ENCODE results near the gene TGM5.
"Not testable (repeated sequence)": the region's sequence is repeated elsewhere in the genome, so short reads cannot be mapped to it uniquely, and the experiment has no call there.

Gene TGM5

DNA sequence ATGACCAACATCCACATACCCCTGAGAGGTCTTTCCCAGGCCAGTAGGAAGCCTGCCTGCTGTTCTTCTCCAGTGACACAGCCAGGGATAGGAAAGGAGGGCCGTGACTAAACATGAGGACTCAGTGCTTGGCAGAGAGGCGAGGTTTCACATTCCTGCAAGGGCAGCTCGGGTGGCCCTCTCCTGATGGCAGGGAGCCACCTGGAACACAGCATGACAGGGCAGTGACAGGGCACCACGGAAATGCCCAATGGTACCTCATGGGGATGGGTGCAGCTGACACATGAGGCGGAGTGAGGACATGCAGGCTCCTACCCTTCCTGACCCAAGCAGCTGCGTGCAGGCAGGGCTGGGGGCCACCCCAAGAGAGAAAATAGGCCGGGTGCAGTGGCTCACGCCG, 7.4 kb upstream of the TGM5 start:
- DNase-seq: no peak

- no peak for DNase-seq
Observed at GRCh38 chr15:43273243-43273642, 6.5 kb upstream of the TGM5 start.

GRCh38 chr15:43271908-43272307, 5.2 kb upstream of the TGM5 start:
- DNase-seq: not testable (repeated sequence)

DNA sequence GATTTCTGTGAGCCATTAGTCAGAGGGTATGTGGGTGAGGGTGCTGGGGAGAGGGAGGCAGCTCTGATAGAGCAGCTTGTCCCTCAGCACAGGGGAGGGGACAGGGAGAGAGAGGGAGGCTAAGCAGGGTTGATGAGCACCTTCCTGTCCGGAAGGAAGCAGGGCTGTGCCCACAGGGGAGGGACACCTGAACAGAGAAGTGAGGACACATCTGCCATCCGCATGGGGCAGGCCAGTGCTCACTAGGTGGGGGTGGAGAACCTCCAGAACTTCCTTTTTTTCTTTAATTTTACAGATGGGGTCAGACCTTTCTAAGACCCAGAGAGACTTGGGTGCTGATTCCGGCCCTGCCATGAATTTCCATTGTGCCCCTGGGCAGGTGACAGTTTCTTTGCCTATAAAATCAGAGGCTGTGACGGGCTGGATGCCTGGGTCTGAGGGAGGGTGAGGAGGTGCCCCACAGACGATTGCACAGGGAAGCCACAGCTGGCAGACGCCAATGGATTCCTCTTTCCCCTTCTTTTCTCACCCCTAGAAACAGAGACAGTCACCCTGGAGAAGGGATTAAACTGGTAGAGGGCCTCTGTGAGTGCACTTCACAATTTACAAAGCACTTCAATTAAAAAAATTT, 4.1 kb upstream of the TGM5 start:
- DNase-seq: no peak

DNA sequence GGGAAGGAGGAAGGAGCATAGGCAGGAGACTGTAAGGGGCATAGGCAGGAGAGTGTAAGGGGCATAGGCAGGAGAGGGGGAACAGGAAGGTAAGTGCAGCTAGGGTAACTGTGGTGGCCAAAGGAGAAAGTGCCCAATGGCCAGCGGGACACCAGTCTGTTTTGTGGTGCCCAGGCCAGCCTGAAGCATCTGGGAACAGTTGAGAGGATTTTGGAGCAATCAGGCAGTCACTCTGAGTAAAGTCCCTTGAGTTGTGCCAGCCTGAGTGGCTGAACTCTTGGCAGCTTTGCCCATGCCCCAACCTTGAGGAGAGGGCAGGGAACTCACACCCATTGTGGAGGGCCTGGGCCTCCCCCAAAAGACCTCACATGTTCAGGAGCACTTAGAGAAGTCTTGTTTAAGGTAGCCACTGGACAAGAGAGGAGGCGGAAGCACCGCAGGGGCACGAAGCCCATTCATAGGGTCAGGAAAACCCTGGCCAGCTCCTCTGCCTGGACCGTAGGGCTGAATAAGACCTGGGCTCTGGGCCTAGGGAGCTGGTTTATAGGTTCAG, 3.5 kb upstream of the TGM5 start:
- no peak for DNase-seq

DNA sequence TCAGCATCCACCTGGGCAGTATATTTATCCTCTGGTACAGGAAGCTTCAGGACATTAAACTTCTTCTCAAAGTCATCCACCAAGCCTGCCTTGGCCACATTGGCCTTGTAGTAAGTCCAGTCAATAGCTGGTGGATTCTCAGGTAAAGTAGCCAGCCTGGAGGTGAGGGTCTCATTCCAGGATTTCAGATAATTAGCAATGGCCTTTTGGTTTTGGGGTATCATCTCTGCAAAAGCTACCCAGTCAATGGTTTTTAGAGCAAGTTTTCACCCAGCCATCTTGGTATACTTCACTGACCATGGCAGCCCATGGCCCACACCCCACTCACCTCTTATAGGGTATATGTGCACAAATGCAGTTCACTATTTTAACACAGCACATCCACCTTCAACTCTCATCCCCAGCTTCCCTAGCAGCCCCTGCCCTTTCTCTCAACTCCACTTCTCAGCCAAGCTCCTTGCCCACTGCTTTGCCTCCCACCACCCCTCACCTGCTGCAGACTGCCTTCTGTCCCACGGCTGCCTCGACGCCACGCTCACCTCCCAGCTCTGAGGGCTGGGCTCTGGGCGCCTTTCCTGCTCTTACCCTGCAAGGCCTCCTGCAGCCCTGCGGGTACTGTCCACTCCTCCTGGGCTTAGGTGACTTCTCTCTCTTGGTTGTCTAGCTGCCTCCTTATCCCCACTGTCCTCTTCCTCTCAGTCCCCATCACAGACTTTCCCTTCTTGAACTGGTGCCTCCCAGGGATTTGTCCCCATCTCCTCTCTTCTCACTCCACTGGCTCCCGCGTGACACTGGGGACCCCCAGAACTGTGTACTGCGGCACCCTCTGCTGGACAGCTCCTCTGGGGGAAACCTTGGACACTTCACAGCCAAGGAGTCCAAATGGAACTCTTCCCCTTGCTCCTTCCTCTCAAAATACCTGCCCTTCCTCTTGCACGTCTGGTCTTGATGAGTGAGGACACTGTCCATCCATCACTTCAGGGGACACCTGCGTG, 1.7 kb upstream of the TGM5 start:
- peak; percentile 68 for DNase-seq

DNA sequence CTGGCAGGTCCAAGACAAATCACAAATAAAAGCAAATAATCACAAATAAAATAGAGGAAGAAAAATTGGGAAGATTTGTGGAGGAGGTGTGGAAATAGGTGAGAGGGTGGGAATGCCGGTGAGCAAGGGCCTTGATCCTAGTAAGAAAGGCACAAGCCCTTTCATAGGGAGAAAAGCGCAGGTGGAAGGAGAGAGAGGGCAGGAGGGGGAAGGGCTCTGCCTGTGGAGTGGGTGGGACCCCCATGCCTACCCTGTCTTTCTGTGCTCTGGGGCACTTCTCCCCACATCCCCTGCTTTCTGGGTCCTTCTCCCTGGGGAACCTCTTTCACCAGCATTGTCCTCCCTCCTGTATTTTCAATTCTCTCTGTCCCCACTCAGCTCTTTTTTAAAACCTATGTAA, 711 bp upstream of the TGM5 start:
- DNase-seq: no peak

DNA sequence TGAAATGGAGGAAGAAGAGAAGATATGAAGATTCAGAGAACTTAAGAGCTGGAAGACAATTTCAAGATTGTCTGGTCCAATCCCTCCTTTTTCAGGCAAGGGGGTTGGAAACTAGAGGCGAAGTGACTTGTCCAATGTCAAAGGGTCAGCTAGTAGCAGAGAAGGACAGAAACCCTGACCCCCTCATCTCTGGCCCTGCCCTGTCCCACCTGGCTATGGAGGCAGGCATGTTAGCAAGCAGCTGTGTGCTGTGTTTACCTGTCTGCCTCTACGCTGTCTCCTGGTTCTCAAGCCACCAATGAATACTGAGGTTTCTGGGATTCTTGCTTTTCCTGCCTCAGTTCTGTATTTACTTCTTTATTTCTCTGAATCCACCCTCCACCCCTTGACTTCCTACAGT, 342 bp downstream of the TGM5 start:
- no peak for DNase-seq

DNA sequence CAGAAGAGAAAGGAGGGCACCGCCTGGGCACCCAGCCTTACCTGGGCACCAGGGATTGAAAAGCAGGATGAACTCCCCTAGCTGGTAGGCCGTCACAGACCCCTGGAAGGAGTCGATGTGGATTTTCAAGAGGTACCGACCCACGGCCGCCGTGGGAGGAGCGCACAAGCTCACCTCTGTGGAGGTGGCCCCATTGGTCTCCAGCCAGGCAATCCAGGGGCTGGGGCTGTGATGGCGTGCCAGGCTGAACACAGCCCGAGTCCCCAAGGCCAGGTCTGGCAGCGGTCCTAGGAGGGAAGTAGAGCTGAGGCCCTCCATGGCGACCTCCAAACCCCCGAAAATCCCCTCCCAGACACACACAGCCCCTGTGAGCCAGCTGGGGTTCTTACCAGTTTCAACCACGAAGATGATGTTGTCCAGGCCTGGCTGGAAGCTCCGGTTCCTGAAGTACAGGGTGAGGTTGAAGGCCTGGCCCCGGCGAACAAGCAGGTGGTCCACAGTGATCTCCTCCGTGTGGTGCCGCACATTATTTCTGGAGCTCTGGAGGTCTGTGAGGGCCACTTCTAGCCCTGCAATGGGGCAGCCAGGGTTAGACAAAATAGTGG, 6.6 kb downstream of the TGM5 start:
- DNase-seq: no peak

- no peak for DNase-seq
Observed at GRCh38 chr15:43258781-43259180, 7.9 kb downstream of the TGM5 start.

DNA sequence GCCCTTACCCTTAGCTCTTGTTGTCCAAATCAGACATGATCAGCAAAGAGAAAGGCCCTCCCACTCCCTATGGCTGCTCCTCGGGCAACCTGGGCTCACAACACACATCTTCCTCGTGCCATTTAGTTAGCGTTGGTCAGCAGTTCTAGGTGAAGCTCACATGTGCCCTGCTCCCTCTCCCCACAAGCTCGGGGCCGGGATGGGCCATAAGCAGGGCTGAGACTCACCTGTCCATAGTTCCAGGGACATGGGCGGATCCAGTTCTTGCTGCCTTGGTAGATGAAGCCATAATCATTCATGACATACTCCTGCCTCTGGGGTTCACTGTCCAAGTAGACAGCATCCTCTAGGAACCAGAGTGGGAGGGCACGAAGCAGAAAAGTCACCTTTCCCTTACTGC, 10.4 kb downstream of the TGM5 start:
- DNase-seq: no peak

GRCh38 chr15:43255376-43255775, 11.4 kb downstream of the TGM5 start:
- DNase-seq: no peak

- DNase-seq: no peak
Observed at GRCh38 chr15:43253431-43254403, 13.0 kb downstream of the TGM5 start.

DNA sequence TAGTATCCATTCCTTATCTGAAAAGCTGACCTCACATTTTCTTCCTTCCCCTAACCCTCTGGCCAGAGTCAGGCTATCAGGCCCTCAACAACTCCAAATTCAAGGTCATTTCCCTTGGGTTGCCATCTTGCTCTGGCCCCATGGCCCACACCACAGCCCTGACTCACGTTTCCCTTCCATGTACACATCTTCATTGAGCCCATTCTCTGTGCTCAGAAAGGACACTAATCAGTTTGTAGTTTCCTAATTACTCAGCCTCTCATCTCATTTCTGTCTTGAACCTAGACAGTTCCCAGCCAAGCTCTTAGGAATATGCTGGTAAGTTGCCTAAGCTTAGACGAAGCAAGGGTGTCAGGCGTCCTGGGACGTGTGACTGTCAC, 14.9 kb downstream of the TGM5 start:
- DNase-seq: no peak

GRCh38 chr15:43251185-43251870, 15.4 kb downstream of the TGM5 start:
- no peak for DNase-seq

GRCh38 chr15:43250785-43251184, 15.9 kb downstream of the TGM5 start:
- no peak for DNase-seq

DNA sequence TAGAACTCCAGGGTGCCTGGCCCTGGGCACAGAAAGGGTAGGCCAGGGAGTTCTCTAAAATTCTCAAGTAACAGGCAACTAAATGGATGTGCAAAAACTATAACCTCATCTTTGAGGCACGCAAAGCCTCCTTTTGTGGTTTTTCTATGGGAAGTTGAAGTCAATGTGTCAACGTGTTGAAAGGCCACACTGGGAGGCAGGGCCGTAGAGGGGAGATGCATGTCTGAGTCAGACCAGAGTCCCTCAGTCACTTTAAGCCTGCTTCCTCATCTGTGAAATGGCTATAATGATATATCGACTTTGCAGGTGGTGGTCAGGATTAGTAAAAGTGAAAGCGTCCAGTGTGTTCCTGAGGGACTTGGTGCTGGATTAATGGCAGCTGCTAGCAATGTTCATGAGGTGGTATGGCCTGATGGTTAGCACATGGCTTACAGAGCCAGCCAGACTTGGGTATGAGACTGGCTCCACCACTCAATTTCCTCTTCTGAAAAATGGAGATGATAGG, 17.0 kb downstream of the TGM5 start:
- peak; percentile 28 for DNase-seq

GRCh38 chr15:43249236-43249635, 17.5 kb downstream of the TGM5 start:
- DNase-seq: no peak

DNA sequence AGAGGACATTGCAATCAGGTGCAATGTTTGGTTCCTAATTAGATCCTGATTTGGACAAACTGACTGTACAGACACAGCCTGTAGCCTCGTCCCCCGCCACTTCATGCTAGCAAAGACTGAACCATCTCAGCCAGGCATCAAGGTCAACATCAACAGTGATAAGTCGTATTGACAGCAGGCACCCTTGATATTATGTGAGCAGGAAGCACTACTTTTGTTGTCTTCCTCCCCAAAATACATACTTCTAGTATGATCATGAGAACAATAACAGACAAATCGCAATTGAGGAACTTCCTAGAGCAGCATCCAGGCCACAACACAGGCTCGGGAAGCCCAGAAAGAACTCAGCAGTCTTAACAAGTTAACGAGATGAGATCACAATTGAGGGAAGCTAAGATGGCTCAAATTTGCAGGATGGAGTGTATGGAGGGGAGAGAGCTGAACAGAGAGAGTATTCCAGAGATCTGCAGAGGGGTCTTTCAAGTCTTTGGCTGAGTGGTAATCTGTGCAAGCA, 20.4 kb downstream of the TGM5 start:
- no peak for DNase-seq

DNA sequence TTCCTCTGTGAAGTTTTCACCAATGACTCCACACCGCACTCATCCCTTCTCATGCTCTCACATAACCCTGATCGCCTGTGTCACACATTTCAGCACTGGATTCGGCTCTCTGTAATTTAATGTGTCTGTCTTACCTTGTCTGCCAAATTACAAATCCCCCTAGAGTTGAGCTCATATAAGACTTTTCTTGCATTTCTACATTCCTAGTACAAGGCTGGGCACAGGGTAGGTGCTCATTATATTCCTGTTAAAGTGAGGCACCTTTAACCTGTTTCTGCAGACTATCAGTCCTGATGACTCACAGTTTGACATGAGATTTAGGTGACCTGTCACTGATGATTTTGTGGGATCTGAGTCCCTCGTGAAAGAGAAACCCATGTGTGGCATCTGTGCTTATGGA, 22.6 kb downstream of the TGM5 start:
- no peak for DNase-seq

DNA sequence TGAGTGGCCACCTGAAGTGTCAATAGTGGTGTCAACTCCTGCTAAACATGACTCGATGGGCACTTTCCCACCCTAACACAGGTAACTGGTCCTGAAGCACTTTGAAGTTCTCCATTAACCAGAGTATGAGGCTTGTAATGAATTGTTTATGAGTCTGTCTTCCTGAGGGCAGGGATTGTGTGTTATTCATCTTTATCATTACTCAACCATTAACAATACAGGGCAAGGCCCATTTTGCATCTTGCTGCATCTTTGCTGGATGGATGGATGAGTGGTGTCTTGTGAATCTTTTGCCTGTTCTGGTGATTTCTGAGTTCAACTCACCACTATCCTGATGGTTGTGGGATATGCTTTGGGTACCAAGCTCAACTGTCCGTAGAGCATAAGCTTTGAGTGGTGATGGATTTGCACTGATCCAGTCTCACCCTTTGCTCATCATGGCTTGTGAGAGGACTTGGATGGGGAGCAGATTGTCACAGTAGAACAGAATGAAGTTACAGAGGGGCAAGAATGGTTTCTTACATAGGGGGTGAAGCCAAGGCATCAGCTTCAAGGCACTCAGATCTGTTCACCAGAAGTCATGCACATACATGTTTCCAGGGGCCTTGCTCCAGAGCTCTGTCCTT, 23.6 kb downstream of the TGM5 start:
- no peak for DNase-seq
